ENCODE measurements around the gene HOMER3.
A peak's percentile ranks its signal among the peaks of the same experiment; 100 is the strongest.
"Not testable (repeated sequence)": the region's sequence is repeated elsewhere in the genome, so short reads cannot be mapped to it uniquely, and the experiment has no call there.

HOMER3 gene

GRCh38 chr19:18924684-18925213, 16.3 kb downstream of the HOMER3 start:
- no peak for DNase-seq (ENCODE audit: low read depth in 2 of 3, low spot score in 2 of 3)

GRCh38 chr19:18922228-18922985, 18.6 kb downstream of the HOMER3 start:
- DNase-seq (ENCODE audit: low read depth in 2 of 3, low spot score in 2 of 3): no peak

GRCh38 chr19:18921593-18921992, 19.4 kb downstream of the HOMER3 start:
- no peak for DNase-seq (ENCODE audit: low read depth in 2 of 3, low spot score in 2 of 3)

- no peak for DNase-seq (ENCODE audit: low read depth in 2 of 3, low spot score in 2 of 3)
Measured at GRCh38 chr19:18920400-18920799, 20.6 kb downstream of the HOMER3 start.

GRCh38 chr19:18919900-18920214, 21.2 kb downstream of the HOMER3 start:
- no peak for DNase-seq (ENCODE audit: low read depth in 2 of 3, low spot score in 2 of 3)

GRCh38 chr19:18919086-18919899, 21.7 kb downstream of the HOMER3 start, which contains the start of the genes COPE and DDX49:
COPE (minus strand) TSS chr19:18919387; CDS start chr19:18919348, 39 bp downstream.
DDX49 (plus strand) TSS chr19:18919715; CDS start chr19:18919742, 27 bp downstream.
- DNase-seq (ENCODE audit: low read depth in 2 of 3, low spot score in 2 of 3): peak; percentile 91 to 95 (median 94)

- not testable (repeated sequence) for DNase-seq (ENCODE audit: low read depth in 2 of 3, low spot score in 2 of 3)
Measured at GRCh38 chr19:18917593-18917992, 23.4 kb downstream of the HOMER3 start.

GRCh38 chr19:18915639-18916038, 25.4 kb downstream of the HOMER3 start:
- no peak for DNase-seq (ENCODE audit: low read depth in 2 of 3, low spot score in 2 of 3)

GRCh38 chr19:18913466-18913865, 27.6 kb downstream of the HOMER3 start:
- DNase-seq (ENCODE audit: low read depth in 2 of 3, low spot score in 2 of 3): no peak

- DNase-seq (ENCODE audit: low read depth in 2 of 3, low spot score in 2 of 3): no peak
Measured at GRCh38 chr19:18912933-18913332, 28.1 kb downstream of the HOMER3 start.

GRCh38 chr19:18910801-18911436, 30.1 kb downstream of the HOMER3 start:
- DNase-seq (ENCODE audit: low read depth in 2 of 3, low spot score in 2 of 3): no peak

- DNase-seq (ENCODE audit: low read depth in 2 of 3, low spot score in 2 of 3): no peak
Measured at GRCh38 chr19:18910010-18910409, 31.0 kb downstream of the HOMER3 start.

- DNase-seq (ENCODE audit: low read depth in 2 of 3, low spot score in 2 of 3): no peak
Measured at GRCh38 chr19:18908917-18909619, 31.9 kb downstream of the HOMER3 start.

GRCh38 chr19:18906605-18907519, 34.2 kb downstream of the HOMER3 start:
- no peak for DNase-seq (ENCODE audit: low read depth in 2 of 3, low spot score in 2 of 3)

GRCh38 chr19:18905513-18906236, 35.3 kb downstream of the HOMER3 start:
- DNase-seq (ENCODE audit: low read depth in 2 of 3, low spot score in 2 of 3): no peak

GRCh38 chr19:18905058-18905456, 36.0 kb downstream of the HOMER3 start:
- no peak for DNase-seq (ENCODE audit: low read depth in 2 of 3, low spot score in 2 of 3)

GRCh38 chr19:18904334-18905057, 36.5 kb downstream of the HOMER3 start:
- no peak for DNase-seq (ENCODE audit: low read depth in 2 of 3, low spot score in 2 of 3)

Measured in activated CD8-positive, alpha-beta memory T cell treated with anti-CD3 and anti-CD28 coated beads for 48 hours (primary cell).